ENCODE measurements around the gene KLHL29.

The KLHL29 gene

DNA sequence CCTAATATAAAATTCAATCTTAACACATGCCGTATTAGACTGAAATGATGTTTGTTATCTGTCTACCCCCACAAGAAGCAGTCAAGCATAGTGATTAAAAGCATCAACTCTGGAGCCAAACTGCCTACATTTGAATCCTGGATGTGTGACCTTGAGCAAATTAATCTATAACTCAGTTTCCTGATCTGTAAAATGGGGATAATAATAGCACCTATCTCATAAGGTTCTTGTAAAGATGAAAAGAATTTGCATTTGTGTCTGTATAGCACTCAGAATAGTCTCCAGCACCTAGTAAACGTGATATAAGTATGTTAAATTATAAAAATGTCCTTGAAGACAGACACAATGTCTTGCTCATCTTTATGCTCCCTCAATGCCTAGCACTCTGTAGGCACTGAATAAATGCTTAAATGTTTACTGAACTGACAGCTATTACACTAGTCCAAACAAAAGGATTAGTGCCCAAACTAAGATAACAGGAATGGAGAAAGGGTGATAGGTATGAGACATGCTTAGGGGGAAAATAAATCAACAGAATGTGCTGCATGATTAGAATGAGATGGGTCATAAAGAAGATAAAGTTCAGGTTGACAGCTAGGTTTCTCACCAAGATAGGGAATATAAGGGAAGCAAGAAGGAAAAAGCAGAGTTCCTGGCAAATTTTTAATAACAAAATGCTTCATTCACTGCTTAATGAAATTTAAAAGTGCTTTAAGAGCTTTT lies 361.3 kb downstream of the KLHL29 start:
- DNase-seq: no peak

GRCh38 chr2:23751747-23752265 lies 366.8 kb downstream of the KLHL29 start:
- DNase-seq: no peak

- no peak for DNase-seq
Measured at GRCh38 chr2:23753291-23754010, 368.5 kb downstream of the KLHL29 start.

GRCh38 chr2:23754970-23755369 lies 370.0 kb downstream of the KLHL29 start:
- no peak for DNase-seq

DNA sequence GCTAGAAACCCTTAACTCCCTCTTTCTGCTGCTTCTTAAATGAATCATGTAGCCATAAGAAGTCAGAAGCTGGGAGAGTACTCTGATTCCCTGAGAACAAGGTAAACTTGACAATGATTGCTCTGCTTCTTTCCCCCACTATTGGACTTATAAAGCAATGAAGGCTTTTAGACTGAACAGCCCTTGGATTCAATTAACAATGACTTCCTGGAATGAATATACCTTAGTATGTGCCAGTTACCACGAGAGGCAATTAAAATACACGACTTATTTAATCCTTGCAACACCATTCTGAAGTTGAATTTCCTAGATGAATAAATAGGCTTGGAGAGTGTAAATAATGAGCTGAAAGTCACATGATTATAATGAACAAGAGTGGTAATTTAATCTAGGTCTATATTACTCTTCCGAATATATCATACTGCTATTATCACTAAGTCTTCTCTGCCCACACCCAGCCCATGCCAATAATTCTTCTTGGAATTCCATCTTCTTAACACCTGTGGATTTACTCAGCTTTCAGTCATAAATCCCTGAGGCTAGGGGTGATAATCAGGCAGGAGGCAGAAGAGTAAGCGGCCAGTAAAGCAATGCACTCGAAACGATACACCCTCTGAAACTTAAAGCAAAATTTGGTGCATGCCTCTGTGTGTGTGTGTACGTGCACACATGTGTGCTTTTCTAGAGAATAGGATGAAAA lies 371.8 kb downstream of the KLHL29 start:
- DNase-seq: no peak

DNA sequence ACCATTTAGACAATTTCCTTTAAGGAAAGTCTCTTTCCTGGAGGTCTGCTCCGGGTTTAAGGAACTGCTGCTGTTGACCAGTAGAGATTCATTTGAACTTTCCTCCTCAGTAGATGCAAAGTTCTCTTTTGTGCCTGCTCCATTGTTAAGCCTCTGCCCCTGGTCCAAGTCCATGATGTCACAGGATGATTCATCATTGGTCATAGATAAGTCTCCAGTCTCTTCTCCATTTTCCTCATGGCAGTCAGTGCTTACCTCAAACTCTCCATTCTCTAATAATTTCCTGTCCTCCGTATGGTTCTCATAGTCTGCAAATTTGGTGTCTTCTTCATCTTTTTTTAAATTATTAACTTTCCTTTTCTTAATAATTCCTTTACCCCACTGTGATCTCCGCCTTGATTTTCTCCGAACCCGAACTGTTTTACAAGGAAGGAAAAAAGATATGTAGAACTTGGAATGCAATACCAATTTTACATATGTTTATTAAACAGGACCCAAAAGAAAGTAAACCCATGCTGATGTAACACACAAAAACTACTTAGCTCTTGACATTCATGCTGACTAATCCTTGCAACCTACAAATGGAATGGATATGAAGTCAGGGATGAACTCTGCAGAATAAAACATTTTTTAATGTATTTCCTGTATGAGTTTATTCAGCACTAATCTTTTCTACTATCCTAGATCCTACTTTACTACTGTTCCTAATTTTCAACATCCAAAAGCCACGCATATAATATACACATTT lies 372.9 kb downstream of the KLHL29 start:
- no peak for DNase-seq
